CD1c-positive myeloid dendritic cell (primary cell): ENCODE results near the gene PLAAT2.
A peak's percentile ranks its signal among the peaks of the same experiment; 100 is the strongest.
"Not testable (repeated sequence)": the region's sequence is repeated elsewhere in the genome, so short reads cannot be mapped to it uniquely, and the experiment has no call there.

Experiments used
- DNase-seq: peaks from one replicate; pipeline ENCODE4 v3.0.0-alpha.2; 2016; ENCODE audit errors: extremely low spot score

Gene PLAAT2

DNA sequence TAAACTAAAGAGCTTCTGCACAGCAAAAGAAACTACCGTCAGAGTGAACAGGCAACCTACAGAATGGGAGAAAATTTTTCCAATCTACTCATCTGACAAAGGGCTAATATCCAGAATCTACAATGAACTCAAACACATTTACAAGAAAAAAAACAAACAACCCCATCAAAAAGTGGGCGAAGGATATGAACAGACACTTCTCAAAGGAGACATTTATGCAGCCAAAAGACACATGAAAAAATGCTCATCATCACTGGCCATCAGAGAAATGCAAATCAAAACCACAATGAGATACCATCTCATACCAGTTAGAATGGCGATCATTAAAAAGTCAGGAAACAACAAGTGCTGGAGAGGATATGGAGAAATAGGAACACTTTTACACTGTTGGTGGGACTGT, 15.7 kb upstream of the PLAAT2 start:
- DNase-seq: not testable (repeated sequence)

DNA sequence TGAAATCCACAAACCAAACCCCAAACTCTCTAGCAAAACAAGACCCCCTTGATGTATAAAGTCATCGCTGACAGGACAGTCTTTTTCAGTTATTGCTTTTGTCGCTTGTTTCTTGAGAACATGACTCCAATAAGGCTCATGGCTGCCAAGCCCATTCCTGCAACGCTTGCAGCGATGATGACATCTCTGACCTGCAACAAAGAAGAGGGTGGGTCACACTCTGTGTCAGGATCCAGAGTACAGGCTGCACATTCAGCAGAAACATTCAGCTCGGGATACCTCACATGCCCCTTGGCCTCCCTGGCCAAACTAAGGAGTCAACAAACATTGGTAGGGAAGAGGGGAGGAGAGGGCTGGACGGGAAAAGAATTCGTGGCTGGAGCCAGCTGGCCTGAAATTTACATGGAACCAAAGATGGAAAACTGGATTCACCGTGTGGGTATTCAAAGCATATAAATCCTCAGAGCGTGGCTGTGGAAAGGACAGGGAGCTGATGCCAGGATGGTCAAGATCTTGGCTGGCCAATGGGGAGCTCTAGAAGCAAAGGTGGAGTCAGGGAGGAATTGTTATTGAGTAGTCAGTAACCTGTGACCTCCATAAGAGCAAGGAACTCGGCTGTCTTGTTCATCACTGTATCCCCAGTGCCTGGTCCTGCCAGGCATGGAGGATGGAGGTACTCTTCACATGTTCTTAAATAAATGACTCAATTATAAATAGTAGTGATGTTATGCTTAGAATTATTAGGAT, 11.8 kb upstream of the PLAAT2 start:
- DNase-seq: no peak

DNA sequence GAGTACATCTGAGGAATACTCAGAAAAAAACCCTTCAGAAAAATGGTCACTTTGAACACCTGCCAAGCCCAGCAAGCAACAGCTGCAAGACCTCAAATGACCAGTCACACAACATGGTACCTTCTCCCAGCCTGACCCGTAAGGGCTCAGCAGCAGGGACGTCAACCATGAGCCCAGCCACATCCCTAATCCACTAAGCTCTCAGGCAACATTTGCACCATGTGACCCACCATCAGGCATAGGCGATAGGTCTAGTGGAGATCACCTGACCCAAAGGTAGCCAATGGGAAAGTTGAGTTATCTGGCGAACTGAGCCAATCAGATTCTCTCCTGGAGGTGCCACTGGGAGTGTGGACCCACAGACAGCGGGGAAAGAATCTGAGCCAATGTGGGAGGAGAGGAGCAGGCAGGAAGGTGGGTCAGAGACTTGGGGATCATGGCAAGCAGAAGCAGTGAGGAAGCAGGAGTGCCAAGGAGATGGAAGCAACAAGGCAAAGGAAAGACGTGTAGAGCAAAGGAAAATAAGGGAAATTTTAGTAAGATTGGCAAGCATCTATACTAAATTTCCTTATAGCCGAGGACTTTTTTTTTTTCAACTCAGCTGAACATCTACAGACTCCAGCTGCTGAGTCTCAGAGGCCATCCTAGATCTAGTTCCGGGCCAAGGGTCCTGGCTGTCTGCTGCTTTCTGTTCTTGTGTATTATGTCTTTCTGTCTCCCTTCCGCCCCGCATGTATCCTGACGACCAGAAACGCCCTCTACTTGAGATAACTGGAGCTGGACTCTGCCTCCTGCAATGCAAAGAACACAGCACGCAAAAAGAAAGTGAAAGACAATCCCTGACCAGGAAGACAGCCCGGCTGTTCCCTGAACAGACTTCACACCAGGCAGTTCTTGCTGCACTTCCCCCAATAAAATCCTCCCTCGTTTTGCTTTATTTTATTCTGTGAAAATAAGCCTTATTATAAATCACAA, 11.0 kb upstream of the PLAAT2 start:
- peak; percentile 41 for DNase-seq

DNA sequence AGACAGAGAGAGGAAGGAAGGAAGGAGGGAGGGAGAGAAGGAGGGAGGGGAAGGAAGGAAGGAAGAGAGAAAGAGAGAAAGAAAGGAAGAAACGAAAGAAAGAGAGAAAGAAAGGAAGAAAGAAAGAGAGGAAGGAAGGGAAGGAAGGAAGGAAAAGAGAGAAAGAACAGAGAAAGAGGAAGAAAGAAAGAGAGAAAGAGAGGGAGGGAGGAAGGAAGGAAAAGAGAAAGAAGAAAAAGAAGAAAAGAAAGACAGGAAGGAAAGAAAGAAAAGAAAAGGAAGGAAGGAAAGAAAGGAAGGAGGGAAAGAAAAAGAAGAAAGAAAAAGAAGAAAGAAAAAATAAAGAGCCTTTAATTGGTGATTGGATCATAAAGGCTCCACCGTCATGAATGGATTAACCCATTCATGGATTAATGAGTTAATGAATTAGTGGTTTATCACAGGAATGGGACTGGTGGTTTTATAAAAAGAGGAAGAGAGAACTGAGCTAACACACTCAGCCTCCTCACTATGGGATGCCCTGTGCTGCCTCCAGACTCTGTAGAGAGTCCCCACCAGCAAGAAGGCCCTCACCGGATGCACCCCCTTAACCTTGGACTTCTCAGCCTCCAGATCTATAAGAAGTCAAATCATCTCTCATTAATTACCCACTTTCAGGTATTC, 9.0 kb upstream of the PLAAT2 start:
- DNase-seq: peak; percentile 26

DNA sequence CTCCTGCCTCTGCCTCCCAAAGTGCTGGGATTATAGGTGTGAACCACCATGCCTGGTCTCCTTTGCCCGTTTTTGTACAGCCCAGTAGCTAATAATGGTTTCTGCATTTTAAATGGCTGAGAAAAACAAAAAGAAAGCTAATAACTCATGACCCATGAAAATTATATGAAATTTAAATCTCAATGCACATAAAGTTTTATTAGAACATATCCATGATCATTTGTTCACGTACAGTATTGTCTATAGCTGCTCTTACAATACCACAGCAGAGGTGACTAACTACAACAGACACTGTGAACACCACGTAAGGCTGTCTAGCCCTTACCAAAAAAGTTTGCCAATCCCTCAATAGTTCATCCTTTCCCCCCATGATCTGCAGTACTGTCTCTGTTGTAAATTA, 6.4 kb upstream of the PLAAT2 start:
- DNase-seq: no peak

DNA sequence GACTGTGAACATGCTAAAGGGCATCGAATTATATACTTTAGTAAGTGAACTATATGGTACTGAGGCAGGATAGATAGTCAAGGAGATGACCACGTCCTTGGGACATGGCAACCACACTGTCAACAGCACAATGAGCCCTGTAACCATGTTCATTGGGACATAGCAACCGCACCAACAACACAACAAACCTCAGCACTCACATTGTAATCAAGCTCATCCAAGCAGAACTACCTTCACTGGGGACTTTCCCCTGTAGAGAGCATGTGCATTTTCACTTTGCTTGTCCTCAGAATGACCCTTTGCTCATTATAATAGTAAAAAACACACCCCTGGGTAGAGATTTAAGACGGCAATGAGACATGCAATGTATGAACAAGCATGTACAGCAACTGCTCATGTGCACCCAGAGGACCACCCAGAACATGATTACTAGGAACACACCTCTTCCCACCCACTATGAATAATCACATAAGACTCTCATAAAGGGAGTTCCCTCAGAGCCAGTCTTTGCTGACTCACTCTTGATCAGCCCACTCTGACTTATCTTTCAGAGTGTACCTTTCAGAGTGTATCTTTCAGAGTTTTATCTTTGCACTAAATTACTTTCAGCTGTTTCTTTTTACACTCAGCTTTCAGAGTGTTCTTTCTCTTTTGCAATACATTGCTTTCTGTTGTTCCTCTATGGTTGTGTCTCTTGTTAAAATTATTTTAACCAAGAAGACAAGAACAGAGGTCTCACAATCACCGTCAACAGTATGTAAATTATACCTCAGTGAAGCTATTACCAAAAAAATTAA, 4.1 kb upstream of the PLAAT2 start:
- peak; percentile 88 for DNase-seq

DNA sequence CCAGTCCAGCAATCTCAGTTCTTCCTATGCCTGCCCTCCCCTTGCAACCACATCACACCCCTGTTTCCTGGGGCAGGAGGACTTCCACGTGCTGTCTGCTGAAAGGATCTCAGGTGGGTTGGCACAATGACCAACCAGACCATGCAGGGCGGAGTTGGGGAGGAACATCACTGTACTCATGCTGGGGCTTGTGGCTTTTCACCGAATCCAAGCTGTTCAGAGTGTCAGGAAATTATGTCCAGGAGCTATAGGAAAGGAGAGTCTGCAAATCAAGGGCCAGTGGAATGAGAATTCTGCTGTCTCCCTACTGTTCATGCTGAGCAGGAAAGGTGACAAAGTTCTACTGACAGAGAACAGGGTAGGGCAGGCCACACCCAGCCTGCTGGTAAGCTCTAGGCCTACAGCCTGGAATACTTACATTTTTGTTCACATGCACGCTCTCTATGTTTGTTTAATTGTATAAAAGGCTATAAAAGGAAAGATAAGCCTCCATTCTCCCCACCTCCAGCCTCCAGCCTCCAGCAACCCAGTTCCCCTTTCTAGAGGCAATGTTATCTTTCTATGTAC, 1.7 kb upstream of the PLAAT2 start:
- DNase-seq: no peak

DNA sequence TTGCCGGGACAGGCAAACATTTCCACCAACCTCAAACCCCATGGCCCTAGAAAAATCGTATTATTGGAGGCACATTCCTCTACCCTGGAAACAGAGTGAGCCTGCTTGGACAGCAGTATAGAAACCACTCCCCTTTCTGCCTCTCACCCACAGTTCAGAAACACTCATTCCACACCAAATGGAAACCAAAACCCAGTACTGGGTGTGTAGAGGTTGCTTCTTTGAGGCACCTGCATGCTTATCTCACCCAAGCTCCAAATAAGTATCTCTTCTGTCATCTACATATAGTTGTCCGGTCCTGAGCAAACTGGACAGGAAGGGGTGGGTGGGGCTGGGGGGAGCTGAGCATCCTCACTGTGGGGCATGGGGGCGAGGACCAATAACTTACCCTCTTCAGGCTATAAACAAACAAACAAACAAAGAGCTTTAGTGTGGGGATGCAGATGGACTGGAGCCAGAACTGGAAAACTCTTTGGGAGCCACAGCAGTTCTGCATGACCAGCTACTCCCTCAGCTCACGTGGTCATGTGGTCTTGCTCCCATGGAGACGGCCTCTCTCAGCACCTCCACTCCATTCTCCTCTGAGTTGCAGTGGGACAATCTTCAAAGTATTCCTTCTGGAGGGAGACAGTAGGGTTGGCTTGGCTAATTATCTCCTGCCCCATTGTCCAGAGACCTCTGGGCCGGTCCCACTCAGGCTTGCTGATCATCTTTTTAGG, 1.0 kb upstream of the PLAAT2 start:
- DNase-seq: no peak

DNA sequence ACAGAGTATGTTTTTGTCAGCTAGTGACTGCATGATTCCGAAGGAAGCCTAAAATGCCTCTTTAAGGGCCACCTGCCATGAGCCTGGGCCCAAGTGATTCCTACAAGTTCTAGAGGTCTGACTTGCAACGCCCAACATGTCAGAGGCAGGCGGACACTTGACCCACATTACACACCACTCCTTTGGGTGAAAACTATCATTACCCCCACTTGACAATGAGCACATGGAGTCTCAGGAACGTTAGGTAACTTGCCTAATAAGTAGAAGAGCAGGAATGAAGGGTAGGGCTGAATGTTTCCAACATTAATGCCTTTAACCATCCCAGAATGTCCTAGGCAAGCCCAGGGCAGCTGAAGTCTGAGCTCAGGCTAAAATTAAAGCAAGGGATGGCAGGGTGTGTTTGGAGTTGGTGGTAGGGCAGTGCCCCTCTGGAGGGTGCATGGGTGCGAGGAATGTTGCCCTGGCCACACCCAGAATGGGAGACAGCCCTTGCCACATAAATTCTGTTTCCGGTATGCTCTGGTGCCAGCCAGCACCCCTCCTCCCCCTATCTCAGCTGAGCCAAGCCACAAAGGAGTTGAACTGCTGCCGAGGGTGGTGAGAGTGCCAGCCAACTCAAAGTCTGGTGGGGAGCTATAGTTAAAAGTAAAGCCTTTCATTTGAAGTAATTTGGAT, 2.5 kb downstream of the PLAAT2 start:
- no peak for DNase-seq

DNA sequence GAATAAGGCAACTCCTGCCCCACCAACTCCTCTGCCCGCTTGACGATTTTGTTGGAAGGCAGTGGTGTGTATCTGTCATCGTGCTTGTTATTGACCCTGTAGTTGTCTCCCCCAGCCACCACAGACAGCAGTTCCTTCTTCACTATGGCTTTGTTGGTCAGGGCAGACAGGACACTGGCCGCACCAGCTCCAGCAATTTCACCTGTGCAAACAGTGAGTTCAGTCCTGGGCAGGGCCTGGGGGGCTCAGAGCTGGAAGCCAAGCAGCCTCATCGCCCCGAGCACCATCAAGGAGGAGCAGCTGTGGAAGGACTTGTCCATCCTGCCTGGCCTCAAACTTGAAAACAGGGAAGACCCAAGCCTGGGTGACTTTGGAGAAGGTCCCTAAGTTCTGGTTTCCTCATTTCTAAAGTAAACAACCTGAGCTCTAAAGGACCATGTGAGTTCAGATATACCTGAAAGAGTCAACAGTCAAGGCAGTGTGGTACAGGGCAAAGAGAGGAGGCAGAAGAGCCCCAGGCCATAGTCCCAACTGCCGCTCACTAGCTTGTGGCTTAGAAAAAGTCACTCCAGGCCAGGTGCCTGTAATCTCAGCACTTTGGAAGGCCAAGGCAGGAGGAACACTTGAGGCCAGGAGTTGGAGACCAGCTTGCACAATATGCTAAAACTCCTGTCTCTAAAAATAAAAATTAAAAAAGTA, 4.6 kb downstream of the PLAAT2 start:
- no peak for DNase-seq

DNA sequence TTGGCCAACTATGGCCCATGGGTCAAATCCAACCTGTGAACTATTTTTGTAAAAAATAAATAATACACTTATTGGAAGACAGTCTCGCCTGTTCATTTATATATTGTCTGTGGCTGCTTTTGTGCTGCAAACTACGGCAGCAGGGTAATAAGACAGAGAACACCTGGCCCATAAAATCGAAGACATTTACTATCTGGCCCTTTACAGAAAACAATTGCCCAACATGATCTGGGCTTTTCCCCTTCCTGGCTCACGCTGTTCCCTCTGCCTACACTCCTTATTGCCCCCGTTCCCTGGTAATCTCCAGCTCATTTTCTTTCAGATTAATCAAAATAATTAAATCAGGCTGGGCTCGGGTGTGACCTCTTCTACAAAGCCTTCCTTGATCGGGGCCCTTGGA, 5.6 kb downstream of the PLAAT2 start:
- no peak for DNase-seq

DNA sequence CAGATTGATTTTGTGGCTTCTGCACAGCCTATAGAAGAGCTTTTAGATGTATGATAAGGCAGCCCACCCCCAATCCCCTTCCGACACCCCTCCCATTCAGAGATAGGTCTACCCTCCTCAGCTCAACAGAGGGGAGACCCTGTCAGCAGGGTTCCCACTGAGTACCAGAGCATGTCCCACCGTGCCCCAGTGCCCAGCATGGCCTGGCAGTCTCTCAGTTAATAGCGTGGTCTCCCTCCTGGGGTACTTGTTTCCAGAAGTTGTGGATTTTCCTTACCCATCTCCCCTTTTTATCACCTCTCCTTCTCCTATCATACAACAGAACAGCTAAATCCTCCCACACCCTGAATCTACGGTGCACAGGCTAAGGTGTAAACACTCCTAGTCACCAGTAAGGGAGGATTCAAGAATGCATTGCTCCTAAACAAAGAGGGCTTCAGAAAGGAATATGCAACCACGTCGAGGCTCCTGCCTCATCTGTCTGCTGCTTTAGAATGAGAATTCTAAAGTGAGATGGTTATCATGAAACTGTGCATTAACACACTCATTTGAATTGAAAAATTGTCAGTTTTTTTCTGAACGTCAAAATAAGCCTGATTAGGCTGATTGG, 6.7 kb downstream of the PLAAT2 start:
- no peak for DNase-seq

DNA sequence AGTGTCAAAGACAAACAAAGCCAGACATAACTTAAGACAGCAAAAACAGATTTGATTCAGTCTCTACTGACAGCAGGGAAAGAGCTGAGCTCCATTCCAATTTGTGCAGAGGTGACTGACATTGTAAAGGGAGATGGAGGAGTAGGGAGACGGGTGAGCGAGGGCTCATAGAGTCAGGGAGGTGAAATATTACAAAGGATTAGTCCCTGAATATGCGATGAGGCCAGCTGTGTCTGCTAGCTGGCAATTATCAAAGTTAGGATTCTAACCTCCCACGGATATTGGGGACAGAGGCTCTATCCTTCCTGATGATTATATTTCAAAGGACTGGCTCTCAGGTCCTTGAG, 8.3 kb downstream of the PLAAT2 start:
- no peak for DNase-seq

DNA sequence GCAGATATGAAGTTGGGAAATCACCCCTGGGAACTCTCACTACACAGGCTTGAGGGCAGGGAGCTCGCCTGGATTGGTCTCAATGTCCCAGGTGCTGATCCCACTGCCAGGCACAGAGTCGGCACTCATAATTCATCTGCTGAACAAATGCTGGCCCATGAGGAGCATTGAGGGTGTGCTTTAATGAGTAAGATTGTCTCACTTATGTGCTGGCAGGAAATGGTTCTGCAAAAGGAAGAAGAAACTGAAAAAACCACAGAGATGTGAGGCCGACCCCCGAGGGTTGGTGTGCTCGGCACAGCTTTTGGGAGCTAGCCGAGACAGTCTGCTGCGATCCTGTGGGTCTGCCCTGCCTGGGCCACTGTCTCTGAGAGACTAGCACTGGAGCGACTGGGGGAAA, 9.4 kb downstream of the PLAAT2 start:
- no peak for DNase-seq

DNA sequence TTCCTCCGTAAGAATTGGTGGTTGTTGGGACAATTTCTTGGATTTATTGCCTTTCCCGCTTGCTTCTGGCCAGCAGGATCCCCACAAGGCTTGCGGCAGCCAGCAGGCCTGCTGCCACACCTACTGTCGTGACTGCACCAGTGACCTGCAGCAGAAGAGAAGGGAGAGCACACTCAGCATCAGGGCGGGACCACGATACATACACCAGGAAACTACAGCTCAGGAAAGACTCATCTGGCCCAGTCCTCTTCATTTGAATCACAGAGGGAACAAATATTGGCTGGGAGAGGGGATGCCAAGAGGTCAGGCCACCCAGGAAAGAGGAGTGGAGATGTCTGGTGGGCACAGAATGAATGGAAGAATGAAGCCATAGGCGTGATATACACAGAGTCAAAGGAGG, 10.3 kb downstream of the PLAAT2 start:
- DNase-seq: no peak

DNA sequence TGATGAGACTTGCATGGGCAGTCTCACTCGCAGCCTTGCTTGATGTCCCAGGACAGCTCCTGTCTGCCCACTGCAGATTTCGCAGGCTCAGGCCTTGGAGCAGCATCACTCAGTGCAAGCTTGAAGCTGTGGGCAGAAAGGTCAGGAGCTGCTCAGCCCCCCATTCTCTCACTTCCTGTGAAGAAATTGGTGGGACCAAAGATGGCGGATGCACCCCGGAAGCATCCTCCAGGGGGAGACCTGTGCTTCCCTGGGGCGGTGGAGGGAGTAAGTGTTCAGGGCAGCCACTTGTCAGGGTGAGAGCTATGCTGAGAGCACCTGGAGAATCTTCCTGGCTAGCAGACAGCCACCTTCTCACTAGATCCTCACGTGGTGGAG, 11.3 kb downstream of the PLAAT2 start:
- DNase-seq: no peak

DNA sequence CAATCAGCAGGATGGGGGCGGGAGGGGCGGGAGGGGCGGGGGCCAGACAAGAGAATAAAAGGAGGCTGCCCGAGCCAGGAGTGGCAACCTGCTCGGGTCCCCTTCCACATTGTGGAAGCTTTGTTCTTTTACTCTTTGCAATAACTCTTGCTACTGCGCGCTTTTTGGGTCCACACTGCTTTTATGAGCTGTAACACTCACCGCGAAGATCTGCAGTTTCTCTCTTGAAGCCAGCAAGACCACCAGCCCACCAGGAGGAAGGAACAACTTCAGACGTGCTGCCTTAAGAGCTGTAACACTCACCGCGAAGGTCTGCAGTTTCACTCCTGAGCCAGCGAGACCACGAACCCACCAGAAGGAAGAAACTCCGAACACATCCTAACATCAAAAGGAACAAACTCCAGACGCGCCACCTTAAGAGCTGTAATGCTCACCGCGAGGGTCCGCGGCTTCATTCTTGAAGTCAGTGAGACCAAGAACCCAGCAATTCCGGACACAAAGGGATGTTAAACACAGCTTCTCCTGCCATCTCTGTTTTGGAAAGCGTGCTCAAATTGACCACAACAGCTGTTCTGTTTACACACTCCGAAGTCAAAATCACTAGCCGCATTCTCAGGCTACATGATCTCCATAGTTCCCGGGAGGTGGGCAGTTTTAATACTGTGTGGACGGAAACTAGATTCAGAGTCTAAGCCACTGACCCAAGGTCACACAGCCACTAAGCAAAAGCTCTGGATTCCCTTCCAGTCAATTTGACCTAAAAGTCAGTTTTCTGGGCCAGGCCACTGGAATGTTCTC, 11.9 kb downstream of the PLAAT2 start:
- DNase-seq: no peak

DNA sequence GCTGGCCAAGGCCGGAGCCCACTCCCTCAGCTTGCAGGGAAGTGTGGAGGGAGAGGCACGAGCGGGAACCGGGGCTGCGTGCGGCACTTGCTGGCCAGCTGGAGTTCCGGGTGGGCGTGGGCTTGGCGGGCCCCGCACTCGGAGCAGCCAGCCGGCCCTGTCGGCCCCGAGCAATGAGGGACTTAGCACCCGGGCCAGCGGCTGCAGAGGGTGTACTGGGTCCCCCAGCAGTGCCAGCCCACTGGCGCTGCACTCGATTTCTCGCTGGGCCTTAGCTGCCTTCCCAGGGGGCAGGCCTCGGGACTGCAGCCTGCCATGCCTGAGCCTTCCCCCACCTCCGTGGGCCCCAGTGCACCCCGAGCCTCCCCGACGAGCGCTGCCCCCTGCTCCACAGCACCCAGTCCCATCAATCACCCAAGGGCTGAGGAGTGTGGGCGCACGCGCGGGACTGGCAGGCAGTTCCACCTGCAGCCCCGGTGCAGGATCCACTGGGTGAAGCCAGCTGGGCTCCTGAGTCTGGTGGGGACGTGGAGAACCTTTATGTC, 13.0 kb downstream of the PLAAT2 start:
- not testable (repeated sequence) for DNase-seq
